GM19397 (cell line): ENCODE results near the gene TCEA3.

Experiments
- ATAC-seq: cut with Tn5 transposase; IDR thresholded peaks from one replicate; pipeline ENCODE4 v1.9.1; 2021; ENCODE audit warnings: mild to moderate bottlenecking, moderate library complexity; ENCODE audit not compliant: unreplicated experiment

Gene TCEA3

GRCh38 chr1:23422241-23422877 is 2.2 kb downstream of the TCEA3 start:
- ATAC-seq: no peak

- no peak for ATAC-seq
These were observed 2.8 kb downstream of the TCEA3 start for GRCh38 chr1:23421753-23422240.

- ATAC-seq: no peak
These were observed 3.2 kb downstream of the TCEA3 start for GRCh38 chr1:23421343-23421742.

GRCh38 chr1:23420778-23421177 is 3.8 kb downstream of the TCEA3 start:
- no peak for ATAC-seq

- no peak for ATAC-seq
These were observed 5.4 kb downstream of the TCEA3 start for GRCh38 chr1:23419180-23419579.

GRCh38 chr1:23417570-23417969 is 7.0 kb downstream of the TCEA3 start:
- ATAC-seq: no peak

- no peak for ATAC-seq
These were observed 7.6 kb downstream of the TCEA3 start for GRCh38 chr1:23416964-23417363.

- ATAC-seq: no peak
These were observed 15.7 kb downstream of the TCEA3 start for GRCh38 chr1:23408797-23409290.

- no peak for ATAC-seq
These were observed 17.4 kb downstream of the TCEA3 start for GRCh38 chr1:23407016-23407630.

- ATAC-seq: no peak
These were observed 18.6 kb downstream of the TCEA3 start for GRCh38 chr1:23405946-23406345.

GRCh38 chr1:23403735-23404486 is 20.6 kb downstream of the TCEA3 start:
- ATAC-seq: no peak

GRCh38 chr1:23403355-23403734 is 21.2 kb downstream of the TCEA3 start:
- no peak for ATAC-seq

- ATAC-seq: no peak
These were observed 21.6 kb downstream of the TCEA3 start for GRCh38 chr1:23403038-23403336.

GRCh38 chr1:23402286-23403037 is 22.1 kb downstream of the TCEA3 start:
- ATAC-seq: no peak

- no peak for ATAC-seq
These were observed 23.2 kb downstream of the TCEA3 start for GRCh38 chr1:23401313-23401712.

- no peak for ATAC-seq
These were observed 24.0 kb downstream of the TCEA3 start for GRCh38 chr1:23400324-23401114.

GRCh38 chr1:23399229-23399628 is 25.3 kb downstream of the TCEA3 start:
- no peak for ATAC-seq

GRCh38 chr1:23397908-23398307 is 26.6 kb downstream of the TCEA3 start:
- no peak for ATAC-seq

- no peak for ATAC-seq
These were observed 28.2 kb downstream of the TCEA3 start for GRCh38 chr1:23396380-23396779.

- no peak for ATAC-seq
These were observed 28.7 kb downstream of the TCEA3 start for GRCh38 chr1:23395849-23396248.
